IMR-90 (cell line): ENCODE data around the gene ST8SIA2. TPM values are rescaled to one million over a fixed set of nuclear protein-coding genes. Genes with fewer than 3 reads are reported as not detected.

Experiments used
- ATAC-seq: fragments of 200-7000 bp; cut with Tn5 transposase; 2 replicates; pipeline ENCODE4 v1.9.1; 2020; ENCODE audit warnings: low read depth, mild to moderate bottlenecking, moderate library complexity
- BruUV-seq: library from RNA; stranded (reverse); fragments of 400-500 nt; replicated peaks from 2 replicates; lab custom pipeline; 2021; lab: Mats Ljungman, UMichigan
- CTCF ChIA-PET: fragments of 300-600 bp; formaldehyde crosslinking; extraction: SDS; loops from one replicate; lab custom pipeline; 2021; ENCODE audit warnings: antibody characterized with exemption; lab: Yijun Ruan, JAX
- POLR2A ChIA-PET: fragments of 300-600 bp; sonication (Branson Sonifier 250); formaldehyde crosslinking; loops from one replicate; lab custom pipeline; 2022; ENCODE audit warnings: antibody characterized with exemption; ENCODE audit not compliant: unreplicated experiment; lab: Charles Lee
- DNase-seq: peaks from one replicate; pipeline ENCODE4 v3.0.0; 2013
- H2AFZ ChIP-seq: replicated peaks from 2 replicates; pipeline ENCODE3; 2013; ENCODE audit warnings: low read length, mild to moderate bottlenecking; ENCODE audit not compliant: poor library complexity
- H2AK5ac ChIP-seq: 2 replicates; pipeline ENCODE4 v1.6.1; 2013; ENCODE audit warnings: low read depth, low read length, inconsistent platforms
- H2AK9ac ChIP-seq: replicated peaks from 2 replicates; pipeline ENCODE3; 2013; ENCODE audit warnings: mild to moderate bottlenecking, low read depth, low read length, moderate library complexity; ENCODE audit not compliant: poor library complexity
- H2BK120ac ChIP-seq: 2 replicates; pipeline ENCODE4 v1.6.1; 2013; ENCODE audit warnings: low read depth, low read length, inconsistent platforms
- H2BK15ac ChIP-seq: 3 replicates; pipeline ENCODE4 v1.6.1; 2013; ENCODE audit warnings: low read depth, low read length, inconsistent platforms
- H2BK20ac ChIP-seq: 2 replicates; pipeline ENCODE4 v1.6.1; 2013; ENCODE audit warnings: low read depth, mild to moderate bottlenecking, inconsistent platforms, low read length, moderate library complexity
- H2BK5ac ChIP-seq: 2 replicates; pipeline ENCODE4 v1.6.1; 2013; ENCODE audit warnings: mild to moderate bottlenecking, low read depth, low read length, inconsistent platforms; ENCODE audit not compliant: poor library complexity, severe bottlenecking
- H3K14ac ChIP-seq: replicated peaks from 2 replicates; pipeline ENCODE4 v1.6.1; 2013; ENCODE audit warnings: low read depth, low read length, inconsistent platforms
- H3K18ac ChIP-seq: 2 replicates; pipeline ENCODE4 v1.6.1; 2013; ENCODE audit warnings: low read depth, low read length, control low read depth
- H3K23ac ChIP-seq: 2 replicates; pipeline ENCODE4 v1.6.1; 2013; ENCODE audit warnings: low read depth, low read length, inconsistent platforms
- H3K27ac ChIP-seq: 2 replicates; pipeline ENCODE4 v1.5.1; 2013; ENCODE audit warnings: mild to moderate bottlenecking, control low read depth, low read length; ENCODE audit not compliant: insufficient read depth
- H3K27me3 ChIP-seq: 2 replicates; pipeline ENCODE4 v1.6.1; 2013; ENCODE audit warnings: low read length; ENCODE audit not compliant: control insufficient read depth, insufficient read depth
- H3K36me3 ChIP-seq: 2 replicates; pipeline ENCODE4 v1.6.1; 2013; ENCODE audit warnings: low read length, mixed read lengths; ENCODE audit not compliant: control insufficient read depth, insufficient read depth
- H3K4ac ChIP-seq: 2 replicates; pipeline ENCODE4 v1.6.1; 2013; ENCODE audit warnings: low read depth, low read length, inconsistent platforms
- H3K4me1 ChIP-seq: 2 replicates; pipeline ENCODE4 v1.6.1; 2013; ENCODE audit warnings: low read length, mixed read lengths; ENCODE audit not compliant: control insufficient read depth, insufficient read depth
- H3K4me2 ChIP-seq: 2 replicates; pipeline ENCODE4 v1.6.1; 2013; ENCODE audit warnings: low read depth, mild to moderate bottlenecking, control low read depth, low read length, moderate library complexity
- H3K4me3 ChIP-seq: 2 replicates; pipeline ENCODE4 v1.5.1; 2013; ENCODE audit warnings: low read depth, mild to moderate bottlenecking, control low read depth, low read length, moderate library complexity; ENCODE audit not compliant: insufficient read depth
- H3K56ac ChIP-seq: 2 replicates; pipeline ENCODE4 v1.6.1; 2013; ENCODE audit warnings: low read length, inconsistent platforms; ENCODE audit not compliant: insufficient read depth; ENCODE audit errors: extremely low read depth
- H3K79me1 ChIP-seq, 2 experiments: 2 replicates each; pipeline ENCODE4 v1.6.1; 2013; ENCODE audit warnings: low read length in 2 of 2, inconsistent platforms in 1 of 2, low read depth in 1 of 2
- H3K9ac ChIP-seq: 2 replicates; pipeline ENCODE4 v1.6.1; 2013; ENCODE audit warnings: low read depth, low read length, control low read depth
- H3K9me1 ChIP-seq: 2 replicates; pipeline ENCODE4 v1.6.1; 2013; ENCODE audit warnings: low read length, inconsistent platforms; ENCODE audit not compliant: insufficient read depth
- H3K9me3 ChIP-seq: 2 replicates; pipeline ENCODE4 v1.6.1; 2013; ENCODE audit warnings: low read length; ENCODE audit not compliant: control insufficient read depth, insufficient read depth
- H4K20me1 ChIP-seq: 2 replicates; pipeline ENCODE4 v1.6.1; 2013; ENCODE audit warnings: low read length, inconsistent platforms; ENCODE audit not compliant: insufficient read depth
- H4K5ac ChIP-seq: 2 replicates; pipeline ENCODE4 v1.6.1; 2013; ENCODE audit warnings: mild to moderate bottlenecking, low read depth, low read length, control low read depth
- H4K8ac ChIP-seq, 2 experiments: 2 replicates each; pipeline ENCODE4 v1.6.1; 2013; ENCODE audit warnings: low read depth in 2 of 2, low read length in 2 of 2, control low read depth in 1 of 2, inconsistent platforms in 1 of 2
- H4K91ac ChIP-seq: 2 replicates; pipeline ENCODE4 v1.6.1; 2013; ENCODE audit warnings: low read depth, low read length, inconsistent platforms; ENCODE audit not compliant: insufficient read depth
- CHD1 ChIP-seq: IDR thresholded peaks from 2 replicates; pipeline ENCODE4 v1.6.1; 2012; ENCODE audit warnings: low read depth, low read length, improper control_type of control experiment
- POLR2A ChIP-seq: IDR thresholded peaks from 2 replicates; pipeline ENCODE4 v1.6.1; 2012; ENCODE audit warnings: mild to moderate bottlenecking, low read depth, low read length
- WGBS, 2 experiments: methylation state at CpG; one replicate each; pipeline versions ENCODE4 v1.1.5 to v1.1.7; 2013; ENCODE audit warnings: missing lambda C conversion rate in 2 of 2; ENCODE audit not compliant: insufficient read length in 1 of 2; ENCODE audit errors: extremely low coverage in 2 of 2; 5-methylcytosine and 5-hydroxymethylcytosine counted together
- dilution Hi-C: fragments of 300-500 bp; cut with HindIII; formaldehyde crosslinking; loops from one replicate; pipeline ENCODE4 v1.14.3; 2018; ENCODE audit warnings: low sequenced_read_pairs; ENCODE audit not compliant: unreplicated experiment
- in situ Hi-C: fragments of 300-500 bp; cut with MboI; formaldehyde crosslinking; loops from 3 replicates; pipeline ENCODE4 v1.14.3; 2019; ENCODE audit warnings: low sequenced_read_pairs, inconsistent platforms, mixed read lengths
- intact Hi-C: fragments of 100-400 bp; cut with micrococcal nuclease; formaldehyde crosslinking; loops from 2 replicates; pipeline ENCODE4 v1.10.0; 2022
- polyA plus RNA-seq, 3 experiments: library from polyadenylated mRNA; depleted of rRNA; stranded (reverse); fragments of >200 nt; gene quantifications; 2 replicates each; pipeline ENCODE4 v1.2.3, GENCODE V29; 2012; ENCODE audit warnings: low replicate concordance in 1 of 3
- total RNA-seq: library from RNA; depleted of rRNA; stranded (reverse); fragments of >200 nt; gene quantifications from 2 replicates; pipeline ENCODE4 v1.2.3, GENCODE V29; 2012

ST8SIA2 gene
- total and polyA plus RNA-seq, 2 of the 4 experiments (the other 2 are of a cell fraction) = not detected

GRCh38 chr15:92452143-92452542 lies 58.5 kb downstream of the ST8SIA2 start:
- DNase-seq (no peak), ATAC-seq (no peak)
- H2BK120ac ChIP-seq = no peak overlapping the region
- H2BK5ac ChIP-seq = no peak overlapping the region
- in situ Hi-C loops = no loop called here
- no peak overlapping the region for H3K23ac ChIP-seq
- no CpG with 5 or more reads among the region's 3 CpGs for WGBS, 2 experiments
- H3K27ac ChIP-seq = no peak overlapping the region
- dilution Hi-C loops = no loop called here
- H3K4ac ChIP-seq = no peak overlapping the region
- ChIA-PET CTCF (no interaction called here), POLR2A (no interaction called here)
- H4K91ac ChIP-seq = no peak overlapping the region
- no peak overlapping the region for H3K4me3 ChIP-seq
- no peaks in the 10 kb centered on the region for H3K4me1 ChIP-seq
- H3K27me3 ChIP-seq = no peaks in the 10 kb centered on the region
- no TSS peak for BruUV-seq
- no peak overlapping the region for H2AK9ac ChIP-seq
- H4K8ac ChIP-seq = no peak overlapping the region
- no peak overlapping the region for H2BK20ac ChIP-seq
- H3K14ac ChIP-seq = no peak overlapping the region
- no peaks in the 10 kb centered on the region for H3K36me3 ChIP-seq
- no peak overlapping the region for H3K9ac ChIP-seq
- intact Hi-C loops = no loop called here
- no peaks in the 10 kb centered on the region for H3K9me1 ChIP-seq
- no peaks in the 10 kb centered on the region for H4K20me1 ChIP-seq
- H3K18ac ChIP-seq = no peak overlapping the region
- H2AK5ac ChIP-seq = no peak overlapping the region
- H3K4me2 ChIP-seq = no peak overlapping the region
- H3K79me1 ChIP-seq = no peaks in the 10 kb centered on the region
- H3K56ac ChIP-seq = no peak overlapping the region
- H2BK15ac ChIP-seq = no peak overlapping the region
- H3K9me3 ChIP-seq = no peaks in the 10 kb centered on the region
- no peak overlapping the region for H2AFZ ChIP-seq
- H4K5ac ChIP-seq = no peak overlapping the region
- TF ChIP-seq CHD1 = no peak
- TF ChIP-seq POLR2A = no peak
